ENCODE results near the gene PLEKHN1. TPM values are rescaled to one million over a fixed set of nuclear protein-coding genes. Genes with fewer than 3 reads are reported as not detected.

PLEKHN1 gene
- total RNA-seq, 8 experiments from 2014 or later: 0.15 to 0.31 (median 0.24) TPM; not detected in 5

- in situ Hi-C loops (cut with MboI; ENCODE audit: low pct_unique_long_range_greater_than_20kb in 2 of 9, low sequenced_read_pairs in 9 of 9, unreplicated experiment in 9 of 9): no loop called here
- peak; percentile 13 to 27 (median 18) for ATAC-seq (replicated peaks in 6 of 8)
- WGBS, 10 experiments: no CpG with 5 or more reads among the region's 120 CpGs
- Histone ChIP-seq H3K4me3 (peak overlapping the region; percentile 26 to 59 (median 42)), H3K27ac (no peak overlapping the region), H3K4me1 (replicated peaks in 1 of 2) (peaks cover 63 to 66% of the 10 kb centered on the region in 2 donors)
Observed at GRCh38 chr1:924656-925560, 41.4 kb upstream of the PLEKHN1 start.

GRCh38 chr1:925561-926421, 40.5 kb upstream of the PLEKHN1 start:
- in situ Hi-C loops (cut with MboI; ENCODE audit: low pct_unique_long_range_greater_than_20kb in 2 of 9, low sequenced_read_pairs in 9 of 9, unreplicated experiment in 9 of 9): no loop called here
- Histone ChIP-seq H3K4me3 (peak overlapping the region; percentile 7 to 59 (median 42)), H3K27ac (no peak overlapping the region), H3K4me1 (replicated peaks in 1 of 2) (peaks cover 57 to 60% of the 10 kb centered on the region in 2 donors)
- 0 to 27% (median 2%) methylated on average over 1 to 18 of the region's 65 CpGs; no CpG with 5 or more reads in 4 of the 10 experiments for WGBS, 10 experiments
- ATAC-seq (replicated peaks in 6 of 8): peak; percentile 10 to 63 (median 24)

- 17 to 20% methylated on average over 1 to 6 of the region's 9 CpGs; no CpG with 5 or more reads in 8 of the 10 experiments for WGBS, 10 experiments
- no peak for ATAC-seq (replicated peaks in 6 of 8)
Observed at GRCh38 chr1:927234-927633, 39.0 kb upstream of the PLEKHN1 start.

GRCh38 chr1:927748-928147, 38.5 kb upstream of the PLEKHN1 start:
- no peak for ATAC-seq (replicated peaks in 6 of 8)
- in situ Hi-C loops (cut with MboI; ENCODE audit: low pct_unique_long_range_greater_than_20kb in 2 of 9, low sequenced_read_pairs in 9 of 9, unreplicated experiment in 9 of 9): no loop called here
- Histone ChIP-seq H3K27ac (no peak overlapping the region), H3K4me3 (no peak overlapping the region), H3K4me1 (replicated peaks in 1 of 2) (peaks cover 52 to 58% of the 10 kb centered on the region in 2 donors)
- WGBS, 10 experiments: 59% methylated on average over 2 to 8 of the region's 10 CpGs; no CpG with 5 or more reads in 8 of the 10 experiments

More at GRCh38 chr1:927234-927633, 39.0 kb upstream of the PLEKHN1 start:
- H3K4me1 ChIP-seq (replicated peaks in 1 of 2): peaks cover 52 to 57% of the 10 kb centered on the region in 2 donors
- no peak overlapping the region for H3K27ac ChIP-seq
- in situ Hi-C loops (cut with MboI; ENCODE audit: low pct_unique_long_range_greater_than_20kb in 2 of 9, low sequenced_read_pairs in 9 of 9, unreplicated experiment in 9 of 9): no loop called here
- no peak overlapping the region for H3K4me3 ChIP-seq

GRCh38 chr1:928825-929661, 37.2 kb upstream of the PLEKHN1 start:
- Histone ChIP-seq H3K4me1 (replicated peaks in 1 of 2) (peaks cover 54 to 56% of the 10 kb centered on the region in 2 donors), H3K4me3 (no peak overlapping the region), H3K27ac (no peak overlapping the region)
- WGBS, 10 experiments: 0 to 36% (median 20%) methylated on average over 1 to 14 of the region's 40 CpGs; no CpG with 5 or more reads in 5 of the 10 experiments
- in situ Hi-C loops (cut with MboI; ENCODE audit: low pct_unique_long_range_greater_than_20kb in 2 of 9, low sequenced_read_pairs in 9 of 9, unreplicated experiment in 9 of 9): no loop called here
- peak in 1 of 8 experiments; percentile 6 for ATAC-seq (replicated peaks in 6 of 8)

GRCh38 chr1:929712-930632, 36.3 kb upstream of the PLEKHN1 start:
- WGBS, 10 experiments: 23 to 93% (median 37%) methylated on average over 1 to 17 of the region's 40 CpGs; no CpG with 5 or more reads in 5 of the 10 experiments

GRCh38 chr1:930633-931138, 35.6 kb upstream of the PLEKHN1 start:
- Histone ChIP-seq H3K27ac (no peak overlapping the region), H3K4me3 (no peak overlapping the region), H3K4me1 (replicated peaks in 1 of 2) (peaks cover 55 to 56% of the 10 kb centered on the region in 2 donors)
- in situ Hi-C loops (cut with MboI; ENCODE audit: low pct_unique_long_range_greater_than_20kb in 2 of 9, low sequenced_read_pairs in 9 of 9, unreplicated experiment in 9 of 9): no loop called here
- 11 to 82% (median 50%) methylated on average over 1 to 15 of the region's 18 CpGs; no CpG with 5 or more reads in 4 of the 10 experiments for WGBS, 10 experiments
- ATAC-seq (replicated peaks in 6 of 8): no peak

More at GRCh38 chr1:929712-930632, 36.3 kb upstream of the PLEKHN1 start:
- H3K4me3 ChIP-seq: no peak overlapping the region
- ATAC-seq (replicated peaks in 6 of 8): no peak
- in situ Hi-C loops (cut with MboI; ENCODE audit: low pct_unique_long_range_greater_than_20kb in 2 of 9, low sequenced_read_pairs in 9 of 9, unreplicated experiment in 9 of 9): no loop called here
- peaks cover 53 to 54% of the 10 kb centered on the region in 2 donors for H3K4me1 ChIP-seq (replicated peaks in 1 of 2)
- no peak overlapping the region for H3K27ac ChIP-seq

- in situ Hi-C loops (cut with MboI; ENCODE audit: low pct_unique_long_range_greater_than_20kb in 2 of 9, low sequenced_read_pairs in 9 of 9, unreplicated experiment in 9 of 9): no loop called here
- no peak for ATAC-seq (replicated peaks in 6 of 8)
- 30 to 85% (median 48%) methylated on average over 3 to 14 of the region's 15 CpGs for WGBS, 10 experiments
Observed at GRCh38 chr1:931380-932172, 34.7 kb upstream of the PLEKHN1 start.

GRCh38 chr1:932173-932510, 34.1 kb upstream of the PLEKHN1 start:
- H3K4me3 ChIP-seq: no peak overlapping the region
- in situ Hi-C loops (cut with MboI; ENCODE audit: low pct_unique_long_range_greater_than_20kb in 2 of 9, low sequenced_read_pairs in 9 of 9, unreplicated experiment in 9 of 9): no loop called here
- no peak for ATAC-seq (replicated peaks in 6 of 8)
- no peak overlapping the region for H3K27ac ChIP-seq
- H3K4me1 ChIP-seq (replicated peaks in 1 of 2): peaks cover 59 to 61% of the 10 kb centered on the region in 2 donors
- WGBS, 10 experiments: 12 to 57% (median 19%) methylated on average over 3 to 7 of the region's 16 CpGs; no CpG with 5 or more reads in 7 of the 10 experiments

More at GRCh38 chr1:931380-932172, 34.7 kb upstream of the PLEKHN1 start:
- H3K27ac ChIP-seq: no peak overlapping the region
- peaks cover 54 to 55% of the 10 kb centered on the region in 2 donors for H3K4me1 ChIP-seq (replicated peaks in 1 of 2)
- H3K4me3 ChIP-seq: no peak overlapping the region

GRCh38 chr1:932776-933602, 33.3 kb upstream of the PLEKHN1 start:
- WGBS, 10 experiments: 20 to 100% (median 51%) methylated on average over 1 to 5 of the region's 25 CpGs; no CpG with 5 or more reads in 5 of the 10 experiments
- H3K4me1 ChIP-seq (replicated peaks in 1 of 2): peaks cover 67 to 70% of the 10 kb centered on the region in 2 donors

More at GRCh38 chr1:932776-933602, 33.3 kb upstream of the PLEKHN1 start:
- in situ Hi-C loops (cut with MboI; ENCODE audit: low pct_unique_long_range_greater_than_20kb in 2 of 9, low sequenced_read_pairs in 9 of 9, unreplicated experiment in 9 of 9): no loop called here
- Histone ChIP-seq H3K27ac (no peak overlapping the region), H3K4me3 (no peak overlapping the region)
- ATAC-seq (replicated peaks in 6 of 8): no peak

Measured in motor neuron (in vitro differentiated cells).